Hematopoietic multipotent progenitor cell treated with erythropoietin and hydrocortisone succinate and interleukin-3 and kit ligand, for 8 days (in vitro differentiated cells): ENCODE measurements around the gene JMJD4.

Experiments used
- DNase-seq: peaks from one replicate; pipeline ENCODE4 v3.0.0-alpha.2; 2015

The JMJD4 gene

DNA sequence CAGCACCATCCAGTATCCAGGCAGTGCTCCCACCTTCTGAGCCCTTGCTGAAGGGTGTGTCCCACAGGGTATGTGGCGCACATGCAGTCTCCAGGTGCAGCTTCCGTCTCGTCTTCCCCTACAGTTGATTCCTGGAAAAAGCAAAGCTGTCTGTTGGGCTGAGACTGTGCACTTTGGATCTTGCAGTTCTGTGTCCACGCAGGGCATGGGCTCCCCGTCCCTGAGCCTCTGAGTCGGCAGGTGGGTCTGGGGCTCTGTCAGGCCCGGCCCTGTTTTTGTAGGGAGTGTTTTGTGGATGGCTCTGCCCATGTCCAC, 33.0 kb upstream of the JMJD4 start:
- no peak for DNase-seq

DNA sequence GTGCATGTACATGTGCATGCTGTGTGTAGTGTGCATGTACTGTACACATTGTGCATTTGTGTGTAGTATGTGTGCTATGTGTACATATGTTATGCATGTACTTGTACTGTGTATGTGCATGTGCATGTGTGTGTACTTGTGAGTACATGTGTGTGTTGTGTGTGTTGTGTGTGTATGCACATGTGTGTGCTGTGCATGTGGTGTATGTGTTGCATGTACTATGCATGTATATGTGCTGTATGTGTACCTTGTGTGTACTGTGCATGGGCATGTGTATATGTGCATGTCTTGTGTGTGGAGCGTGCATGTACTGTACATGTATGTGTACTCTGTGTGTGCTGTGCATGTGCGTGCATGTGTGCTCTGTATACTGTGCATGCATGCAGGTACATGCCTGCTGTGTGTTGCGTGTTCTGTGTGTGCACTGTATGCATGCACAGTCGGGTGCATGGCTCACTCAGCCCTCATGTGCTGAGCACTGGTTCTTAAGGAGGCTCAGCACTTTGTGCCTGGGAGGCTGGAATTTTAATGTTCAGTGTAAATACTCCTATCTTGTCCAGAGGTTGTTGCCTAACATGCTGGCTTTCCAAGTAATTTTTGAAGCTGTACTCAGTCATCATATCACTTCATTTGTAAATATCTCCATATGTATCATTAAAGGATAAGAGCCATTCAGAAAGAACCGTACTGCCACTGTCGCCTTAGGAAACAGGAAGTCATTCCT, 32.5 kb upstream of the JMJD4 start:
- DNase-seq = no peak

DNA sequence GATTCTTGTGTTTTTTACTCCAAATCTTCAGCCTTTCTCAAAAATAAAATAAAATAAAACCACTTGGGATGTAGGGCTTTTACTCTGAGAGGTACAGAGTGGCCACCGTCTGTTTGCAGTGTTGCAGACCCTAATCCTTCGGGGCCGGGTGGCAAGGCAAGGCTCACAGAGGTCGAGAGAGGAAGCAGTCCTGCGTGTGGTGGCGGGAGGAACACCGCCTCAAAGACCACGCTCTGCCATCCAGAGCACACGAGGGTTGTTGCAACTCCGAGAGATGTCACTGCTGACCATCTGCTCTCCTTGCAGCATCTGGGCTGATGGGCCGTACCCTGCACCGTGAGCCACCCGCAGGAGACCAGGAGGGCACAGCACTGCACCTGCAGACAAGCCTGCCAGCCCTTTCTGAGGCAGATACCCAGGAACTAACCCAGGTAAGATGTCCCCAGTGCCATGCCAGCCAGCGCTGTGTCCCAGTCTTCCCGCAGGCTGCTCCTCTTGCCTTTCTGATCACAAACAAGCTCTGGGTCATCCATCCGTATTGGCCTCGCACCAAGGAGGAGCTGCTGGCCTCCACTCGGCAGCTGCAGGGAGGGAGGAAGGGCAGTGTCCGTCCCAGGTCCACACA, 31.7 kb upstream of the JMJD4 start:
- no peak for DNase-seq

DNA sequence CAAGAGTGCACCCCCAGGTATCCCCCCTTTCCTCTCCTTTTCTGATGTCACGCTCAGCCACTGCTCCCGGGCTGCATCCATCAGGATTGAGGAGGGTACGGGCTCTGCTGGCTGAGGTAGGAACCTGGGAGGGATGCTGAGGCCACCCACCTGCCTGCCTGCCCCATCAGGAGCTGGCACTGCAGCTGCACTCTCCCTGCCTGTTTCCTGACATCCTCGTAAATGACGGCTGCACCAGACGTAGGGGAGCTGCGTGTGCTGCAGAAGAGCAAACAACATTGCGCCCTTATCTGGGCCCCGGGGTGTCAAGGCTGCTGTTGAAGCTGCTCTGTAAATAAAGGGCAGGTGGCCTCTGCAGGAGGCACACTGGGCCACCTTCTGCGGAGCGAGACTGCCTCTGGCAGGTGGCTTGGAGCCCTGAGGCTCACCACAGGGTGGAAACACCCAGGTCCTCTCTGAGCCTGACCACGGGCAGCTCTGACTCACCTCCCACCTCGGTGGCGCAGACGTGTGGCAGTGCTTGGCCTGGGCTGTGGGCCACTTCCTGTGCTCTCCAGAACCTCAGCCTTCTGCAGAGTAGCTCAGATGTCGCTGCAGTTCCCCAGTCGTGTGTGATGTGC, 31.0 kb upstream of the JMJD4 start:
- DNase-seq = no peak

DNA sequence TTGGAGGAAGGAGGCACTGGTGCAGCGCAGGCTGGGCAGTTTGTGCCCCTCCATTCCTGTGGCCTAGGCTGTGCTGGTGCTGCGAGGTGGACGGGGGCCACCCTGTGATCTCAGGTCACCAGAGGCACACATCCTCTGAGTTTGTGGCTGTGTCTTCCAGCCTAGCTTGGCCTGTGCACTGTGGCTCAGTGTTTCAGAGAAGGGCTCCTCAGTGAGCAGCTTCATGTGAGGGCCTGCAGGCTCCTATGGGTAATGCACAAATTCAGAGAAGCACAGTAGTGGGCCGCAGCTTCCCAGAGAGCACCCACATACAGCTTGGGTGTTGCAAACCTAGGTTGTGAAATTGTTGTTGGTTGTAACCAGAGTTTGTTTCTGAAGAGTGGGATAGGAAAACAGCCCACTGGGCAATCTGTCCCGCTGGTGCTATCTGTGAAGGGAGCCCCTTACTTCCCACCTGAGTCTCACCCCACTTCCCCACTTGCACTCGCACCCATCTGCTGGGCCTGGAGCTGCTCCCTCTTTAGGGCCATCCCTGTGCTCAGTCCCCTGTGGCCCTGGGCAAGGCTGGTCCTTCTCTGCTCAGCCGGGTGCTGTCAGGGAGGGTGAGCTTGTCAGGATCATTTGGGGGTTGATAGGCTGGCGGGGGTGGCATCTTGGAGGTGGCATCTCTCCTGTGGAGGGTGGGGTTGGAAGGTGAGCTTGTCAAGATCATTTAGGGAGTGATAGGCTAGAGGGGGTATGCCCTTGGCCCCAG, 30.3 kb upstream of the JMJD4 start:
- DNase-seq = no peak

DNA sequence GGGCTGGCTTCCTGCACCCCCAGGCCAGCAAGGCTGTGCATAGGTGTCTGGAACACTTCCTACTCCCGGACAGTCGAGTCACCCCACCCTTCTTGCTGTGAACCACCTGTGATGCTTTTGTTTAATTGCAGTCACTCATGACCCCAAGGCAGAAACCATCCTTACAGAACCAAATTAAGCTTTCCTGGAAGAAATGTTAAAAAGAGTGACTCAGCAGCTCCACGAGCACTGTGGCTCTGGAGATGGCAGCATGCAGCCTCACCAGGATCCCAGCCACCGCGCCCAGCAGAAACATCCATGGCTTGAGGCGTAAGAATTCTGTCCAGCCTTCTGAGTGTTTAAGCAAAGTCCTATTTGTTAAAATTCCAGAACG, 28.9 kb upstream of the JMJD4 start:
- no peak for DNase-seq

DNA sequence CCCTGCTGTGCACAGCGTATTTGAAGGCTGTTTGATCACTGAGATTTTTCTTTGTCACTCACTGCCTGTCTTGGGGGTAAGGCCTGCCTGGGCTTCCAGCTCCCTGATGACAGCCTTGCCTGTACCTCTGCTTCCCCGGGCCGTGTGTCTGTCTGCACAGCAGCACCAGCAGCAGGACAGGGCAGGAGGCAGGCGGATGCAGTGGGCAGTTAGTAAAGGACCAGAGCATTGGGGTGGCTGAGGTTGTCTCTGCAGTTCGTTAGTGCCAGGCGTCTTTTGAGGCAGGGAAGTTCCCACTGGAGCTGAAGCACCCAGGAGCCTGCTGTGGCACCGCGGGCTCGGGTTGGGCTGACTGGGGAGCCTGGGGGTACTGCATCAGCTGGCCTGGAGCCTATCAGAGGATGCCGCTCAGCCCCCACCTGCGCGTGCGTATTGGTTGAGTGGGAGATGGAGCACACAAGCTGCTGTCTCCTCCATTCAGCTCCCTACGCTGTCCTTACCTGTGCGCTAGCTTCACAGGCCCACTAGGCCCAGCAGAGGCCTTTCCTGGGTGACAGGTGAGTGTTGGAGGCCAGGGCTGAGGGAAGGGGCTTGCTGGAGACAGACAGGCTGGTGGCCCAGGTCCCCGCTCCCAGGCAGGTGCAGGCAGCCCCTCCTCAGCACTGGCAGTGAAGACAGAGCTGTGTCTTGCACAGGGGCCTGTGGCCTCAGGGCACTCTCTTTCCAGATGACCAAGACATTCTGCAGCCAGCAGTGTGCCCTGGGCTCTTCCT, 28.3 kb upstream of the JMJD4 start:
- DNase-seq = no peak

DNA sequence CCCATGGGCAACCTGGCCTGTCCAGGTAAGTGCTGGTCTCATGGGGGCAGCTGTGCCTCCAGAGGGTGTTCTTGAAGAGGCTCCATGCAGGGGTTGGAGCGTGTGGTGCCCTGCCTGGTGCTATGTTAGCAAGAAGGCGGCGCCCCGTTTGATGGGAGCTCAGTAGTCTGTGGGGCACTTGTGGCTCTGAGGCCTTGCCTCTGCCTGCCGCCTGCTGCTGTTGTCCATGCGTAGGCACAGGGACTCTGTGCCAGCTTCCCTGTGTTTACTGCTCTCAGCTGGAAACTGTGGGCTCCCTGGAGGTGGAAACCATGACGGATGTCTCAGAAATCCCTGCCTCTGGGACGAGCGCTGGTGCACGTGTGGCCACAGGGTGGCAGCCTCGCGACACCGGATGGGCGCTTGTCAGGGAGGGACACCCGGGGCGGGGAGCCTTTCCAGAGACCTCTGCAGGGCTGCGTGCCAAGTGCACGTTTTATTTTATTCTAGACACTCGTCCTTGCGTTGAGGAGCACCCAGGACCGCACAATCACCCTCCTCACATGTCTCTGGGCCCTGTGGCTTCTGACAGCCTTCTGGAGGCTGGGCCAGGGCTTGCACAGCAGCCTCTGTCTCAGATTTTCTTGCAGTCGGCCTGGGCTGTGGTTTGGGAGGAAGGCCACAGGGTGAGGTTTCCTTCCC, 27.3 kb upstream of the JMJD4 start:
- peak; percentile 87 for DNase-seq

DNA sequence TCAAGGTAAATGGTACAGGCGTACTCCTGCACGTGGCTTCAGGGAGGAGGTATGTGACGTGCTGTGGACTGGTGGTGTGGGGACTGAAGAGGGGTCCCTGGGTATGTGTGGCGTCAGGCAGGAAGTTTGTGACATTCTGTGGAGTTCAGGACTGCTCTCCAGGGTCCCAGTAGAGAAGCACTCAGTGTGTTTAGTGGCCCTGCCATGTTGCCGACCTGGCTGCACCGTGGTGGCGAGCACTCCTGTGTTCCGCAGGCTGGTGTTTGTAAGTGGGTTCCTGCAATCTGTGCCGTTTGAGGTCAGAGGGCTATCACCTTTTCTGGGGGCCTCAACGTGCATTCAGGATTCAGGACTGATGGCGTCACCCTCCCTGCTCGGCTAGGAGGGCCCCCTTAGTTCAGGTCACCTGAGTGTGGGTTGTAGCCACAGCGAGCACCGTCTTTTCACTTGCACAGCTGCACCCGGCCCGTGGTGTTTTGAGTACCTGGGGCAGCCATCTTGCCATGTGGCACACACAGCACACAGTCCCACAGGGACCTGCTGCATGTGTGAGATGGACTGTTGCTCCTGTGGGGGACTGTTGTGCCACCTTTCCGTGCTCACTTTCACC, 26.6 kb upstream of the JMJD4 start:
- DNase-seq = no peak

DNA sequence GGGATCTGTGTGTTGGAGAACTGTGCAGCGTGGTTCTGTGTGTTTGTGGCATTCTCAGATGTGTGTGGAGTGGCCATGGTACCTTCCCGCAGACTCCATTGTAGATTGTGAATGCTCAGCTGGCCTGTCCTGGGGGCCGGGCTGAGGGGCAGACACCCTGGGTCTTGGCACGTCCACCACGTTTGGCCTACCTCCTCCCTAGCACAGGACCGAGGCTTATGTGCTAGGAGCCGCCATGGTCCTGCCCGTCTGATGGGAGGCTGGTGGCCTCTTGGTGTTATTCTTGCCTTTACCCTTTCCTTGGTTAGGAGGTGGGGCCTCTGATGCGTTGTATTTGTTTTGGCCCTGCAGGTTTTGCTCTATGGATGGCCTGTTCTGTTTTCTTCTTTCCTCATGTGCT, 25.3 kb upstream of the JMJD4 start:
- DNase-seq = no peak

DNA sequence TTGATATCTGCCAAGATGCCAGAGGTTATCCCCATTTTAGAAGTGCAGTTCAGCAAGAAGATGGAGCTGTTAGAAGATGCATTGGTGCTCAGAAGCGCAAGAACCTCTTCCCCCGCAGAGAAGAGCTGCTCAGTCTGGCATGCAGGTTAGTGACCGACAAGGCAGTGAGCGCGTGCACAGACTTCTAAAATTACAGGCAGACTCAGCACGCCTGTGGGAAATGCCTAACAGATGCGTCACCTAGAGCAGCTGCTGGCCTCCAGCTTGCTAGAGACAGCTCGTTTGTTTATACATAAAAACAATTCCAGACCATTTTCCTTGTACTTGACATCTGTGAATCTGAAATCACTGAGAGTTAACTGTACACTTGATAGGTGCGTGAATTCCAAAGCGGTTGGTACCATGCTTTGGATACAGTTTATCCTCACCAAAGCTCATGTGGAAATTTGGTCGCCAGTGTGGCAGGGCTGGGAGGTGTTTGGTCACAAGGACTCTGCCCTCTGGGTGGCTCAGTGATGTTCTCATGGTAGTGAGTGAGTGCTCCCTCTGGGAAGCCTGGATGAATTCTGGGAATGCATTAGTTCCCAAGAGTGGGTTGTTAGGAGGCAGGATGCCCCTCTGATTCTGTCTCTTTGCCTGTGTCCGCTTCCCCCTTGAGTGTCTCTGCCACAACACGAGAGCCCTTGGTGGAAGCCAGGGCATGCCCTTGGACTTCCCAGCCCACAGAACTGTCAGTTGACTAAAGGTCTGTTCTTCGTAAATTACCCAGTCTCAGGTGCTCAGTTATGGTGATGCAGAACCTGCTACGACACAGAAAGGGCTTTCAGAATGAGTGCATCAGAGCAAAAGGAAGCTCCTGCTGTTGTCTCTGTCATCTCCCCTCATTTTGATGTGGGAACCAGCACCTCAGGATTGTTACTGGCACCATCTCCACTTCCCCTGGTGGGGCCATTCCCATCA, 24.5 kb upstream of the JMJD4 start:
- DNase-seq = no peak

DNA sequence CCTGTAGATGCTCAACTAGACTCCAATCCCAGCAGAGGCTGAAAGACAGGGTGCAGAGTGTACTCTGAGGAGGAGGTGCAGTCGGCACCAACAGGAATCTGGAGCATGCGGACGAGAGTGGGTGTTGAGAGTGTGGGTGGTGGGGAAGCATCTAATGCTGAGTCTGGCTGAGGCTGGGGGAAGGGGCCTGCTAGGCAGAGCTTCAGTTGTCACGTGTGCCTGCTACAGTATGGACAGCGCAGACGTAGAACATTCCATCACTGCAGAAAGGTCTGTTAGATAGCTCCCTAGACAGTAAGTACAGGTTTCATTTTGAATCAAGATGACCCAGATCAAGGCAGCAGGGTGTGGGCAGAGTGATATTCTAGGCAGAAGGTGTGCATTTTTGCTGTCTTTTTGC, 23.3 kb upstream of the JMJD4 start:
- no peak for DNase-seq

DNA sequence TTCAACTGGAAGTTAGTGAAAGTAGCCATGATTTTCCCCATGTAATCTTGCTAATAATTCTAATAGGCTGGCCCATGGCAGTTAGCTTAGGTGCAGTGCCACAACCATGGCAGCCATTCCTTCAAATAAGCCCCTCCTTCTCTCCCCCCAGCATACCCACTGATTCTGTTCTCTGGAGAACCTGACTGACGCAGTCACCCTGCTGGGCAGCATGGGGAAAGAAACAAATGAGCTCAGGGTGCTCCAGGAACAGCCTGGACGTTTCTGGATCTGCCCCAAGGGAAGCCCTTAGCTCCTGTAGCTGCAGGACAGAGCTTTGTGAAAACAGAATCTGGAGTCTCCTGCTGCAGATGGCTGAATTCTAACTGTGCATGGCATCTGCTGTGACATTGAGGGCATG, 22.7 kb upstream of the JMJD4 start:
- no peak for DNase-seq

DNA sequence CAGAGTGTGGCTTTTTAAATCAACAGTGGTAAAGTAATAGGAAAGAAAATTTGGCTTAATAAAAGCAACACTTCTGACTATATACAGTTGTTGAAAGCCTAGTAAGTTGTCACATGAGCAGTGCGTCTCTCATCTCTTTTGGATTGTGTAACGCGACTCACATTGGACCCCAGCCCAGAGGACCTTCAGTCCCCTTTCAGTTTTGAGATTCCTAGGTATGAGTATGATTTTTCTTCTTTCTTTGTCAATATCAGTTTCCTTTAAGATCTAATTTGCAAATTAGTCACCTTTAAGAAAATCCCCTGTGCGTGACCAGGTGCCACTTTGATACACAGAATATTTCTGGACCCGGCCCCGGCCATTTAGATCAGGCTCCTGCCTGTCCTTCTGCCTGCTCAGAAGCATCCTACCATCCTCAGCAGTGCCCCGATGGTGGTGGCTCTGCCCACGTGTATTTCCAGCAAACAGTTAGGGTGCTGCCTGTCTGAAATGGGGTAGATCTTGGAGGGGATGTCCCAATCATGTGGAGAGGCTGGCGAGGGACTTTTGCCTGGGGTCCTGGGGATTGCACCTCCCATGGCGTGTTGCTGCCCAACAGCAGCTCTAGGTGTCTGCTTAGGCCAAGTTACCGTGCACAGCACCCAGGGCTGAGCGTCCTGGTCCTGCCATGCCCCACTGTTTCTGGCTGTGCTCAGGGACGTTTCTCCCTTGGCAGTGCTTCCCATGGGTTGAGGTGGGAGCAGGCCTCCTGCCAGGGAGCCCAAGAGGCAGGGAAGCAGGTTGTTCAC, 21.3 kb upstream of the JMJD4 start:
- DNase-seq = no peak

DNA sequence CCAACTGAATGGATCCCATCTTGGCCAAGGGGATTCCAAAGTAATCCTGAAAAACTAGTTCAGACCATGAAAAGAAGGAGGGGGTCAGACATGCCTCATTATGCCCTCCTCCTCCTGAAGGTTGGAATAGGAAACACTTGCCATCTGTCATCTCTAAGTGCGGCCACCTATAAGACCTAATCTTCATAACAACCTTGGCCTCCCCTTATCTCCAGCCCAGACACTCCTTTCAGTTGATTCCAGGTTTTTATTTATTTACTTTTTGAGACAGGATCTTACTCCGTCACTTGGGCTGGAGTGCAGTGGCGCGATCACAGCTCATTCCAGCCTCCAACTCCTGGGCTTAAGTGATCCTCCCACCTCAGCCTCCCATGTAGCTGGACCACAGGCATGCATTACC, 19.9 kb upstream of the JMJD4 start:
- no peak for DNase-seq

DNA sequence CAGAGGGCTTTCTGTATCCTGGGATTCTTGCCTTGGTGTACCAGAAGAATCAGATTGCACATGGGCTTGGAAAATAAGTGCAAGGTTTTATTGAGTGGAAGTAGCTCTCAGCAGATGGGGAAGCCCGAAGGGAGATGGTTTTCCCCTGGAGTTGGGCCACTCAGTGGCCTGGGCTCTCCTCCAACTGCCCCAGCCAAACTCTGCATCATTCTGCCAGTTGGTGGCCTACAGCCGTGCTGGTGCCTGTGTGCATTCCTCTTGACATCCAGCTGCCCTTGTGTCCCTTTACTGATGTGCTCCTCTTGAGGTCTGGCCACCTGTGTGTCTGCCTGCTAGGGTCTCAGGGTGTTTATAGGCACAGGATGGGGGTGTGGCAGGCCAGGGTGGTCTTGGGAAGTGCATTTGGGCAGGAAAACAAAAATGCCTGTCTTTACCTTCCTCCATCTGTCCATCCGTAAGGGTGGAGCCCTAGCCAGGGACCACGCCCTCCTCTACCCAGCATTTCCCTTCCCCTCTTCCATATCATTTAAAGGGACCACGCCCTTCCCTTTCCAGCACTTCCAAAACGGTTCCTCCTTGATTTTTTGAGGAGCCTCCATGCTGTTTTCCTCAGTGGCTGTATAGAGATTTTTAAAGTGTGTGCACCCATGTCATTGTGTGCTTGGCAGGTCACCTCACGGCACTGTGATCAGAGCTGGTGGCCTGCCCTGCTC, 19.1 kb upstream of the JMJD4 start:
- no peak for DNase-seq

DNA sequence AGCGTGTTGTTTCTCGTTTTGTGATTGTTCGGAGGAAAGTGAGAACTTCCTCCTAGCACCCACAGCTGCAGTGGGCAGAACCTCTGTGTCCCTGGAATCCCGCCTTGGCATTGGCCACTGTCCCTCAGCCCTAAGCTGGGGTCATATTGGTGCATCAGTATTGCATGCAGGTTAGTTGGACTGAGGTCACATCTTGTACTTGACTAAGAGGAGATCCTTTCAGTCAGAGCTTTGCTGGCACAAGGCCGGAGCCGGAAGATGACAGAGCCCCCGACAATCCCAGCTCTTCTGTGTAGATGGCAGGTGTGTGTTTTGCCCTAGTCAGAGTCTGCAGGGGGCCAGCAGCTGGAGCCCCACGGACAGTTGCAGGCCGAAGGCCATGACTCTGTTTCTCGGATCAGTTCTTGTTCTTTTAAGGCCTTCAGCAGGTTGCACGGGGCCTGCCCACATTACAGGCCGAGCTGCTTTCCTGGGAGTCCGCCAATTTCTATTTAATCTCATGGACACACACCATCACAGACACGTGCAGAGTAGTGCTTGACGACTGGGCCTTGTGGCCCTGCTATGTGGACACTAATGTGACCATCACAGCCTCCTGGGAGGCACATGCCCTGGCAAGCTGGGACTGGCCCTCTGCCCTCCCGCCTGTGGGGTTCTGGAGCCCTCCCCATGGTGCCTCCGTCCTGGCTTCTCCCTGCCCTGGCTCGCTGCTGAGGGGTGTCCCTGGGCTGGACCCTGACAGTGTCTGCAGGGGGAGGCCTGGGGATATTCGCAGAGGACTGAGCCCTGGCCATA, 15.0 kb upstream of the JMJD4 start:
- DNase-seq = peak; percentile 82

DNA sequence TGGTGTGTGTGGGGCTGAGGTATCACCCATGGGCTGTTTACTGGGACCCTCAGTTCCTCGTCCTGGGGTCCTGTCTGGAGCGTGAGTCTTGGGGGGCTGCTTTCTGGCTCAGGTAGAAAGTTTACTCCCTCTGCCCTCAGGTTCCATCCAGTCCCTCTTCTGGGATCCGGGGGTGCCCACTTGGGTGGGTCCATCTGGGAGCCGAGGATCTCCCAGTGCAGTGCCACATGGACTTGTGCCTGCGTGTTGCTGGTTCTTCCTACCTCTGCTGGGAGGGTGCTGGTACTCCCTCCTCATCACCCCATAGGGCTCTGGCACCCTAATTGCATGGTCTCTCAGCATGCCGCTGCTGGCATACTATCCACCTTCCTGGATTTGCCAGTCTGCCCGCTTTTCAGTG, 14.1 kb upstream of the JMJD4 start:
- DNase-seq = no peak
